ENCODE measurements around the gene HOXA11. TPM values are rescaled to one million over a fixed set of nuclear protein-coding genes. Genes with fewer than 3 reads are reported as not detected.
A peak's percentile ranks its signal among the peaks of the same experiment; 100 is the strongest.

The HOXA11 gene
- total and polyA plus RNA-seq, 5 donors, result not detected

- DNase-seq (peak in 2 of 3 donors; percentile 60 to 71), ATAC-seq (no peak)
- intact Hi-C loops (cut with DNase I), result no loop called here
- peak overlapping the region; percentile 41 for H3K4me3 ChIP-seq (ENCODE audit: low read length)
- peaks cover 5% of the 10 kb centered on the region for H3K4me1 ChIP-seq (ENCODE audit: control insufficient read depth, insufficient read depth, low read length)
- H3K27me3 ChIP-seq (ENCODE audit: control insufficient read depth, insufficient read depth), result no peaks in the 10 kb centered on the region
- 2% methylated on average over 72 of the region's 72 CpGs for WGBS
- no peaks in the 10 kb centered on the region for H3K9me3 ChIP-seq (ENCODE audit: control insufficient read depth, low read length)
- H3K27ac ChIP-seq (ENCODE audit: low read length), result no peak overlapping the region
These were observed 557 bp downstream of the HOXA11 start for GRCh38 chr7:27184337-27185012.

GRCh38 chr7:27183682-27184336 lies 1.2 kb downstream of the HOXA11 start:
- intact Hi-C loops (cut with DNase I), result no loop called here
- WGBS, result 4% methylated on average over 30 of the region's 30 CpGs
- Histone ChIP-seq H3K4me1 (ENCODE audit: control insufficient read depth, insufficient read depth, low read length) (peaks cover 5% of the 10 kb centered on the region), H3K27ac (ENCODE audit: low read length) (no peak overlapping the region), H3K4me3 (ENCODE audit: low read length) (peak overlapping the region; percentile 41), H3K27me3 (ENCODE audit: control insufficient read depth, insufficient read depth) (no peaks in the 10 kb centered on the region), H3K9me3 (ENCODE audit: control insufficient read depth, low read length) (no peaks in the 10 kb centered on the region)
- DNase-seq (peak in 2 of 3 donors; percentile 40 to 47), ATAC-seq (no peak)

- DNase-seq (peak in 2 of 3 donors; percentile 10 to 36), ATAC-seq (no peak)
- no peak overlapping the region for H3K4me3 ChIP-seq (ENCODE audit: low read length)
- intact Hi-C loops (cut with DNase I), result no loop called here
- H3K4me1 ChIP-seq (ENCODE audit: control insufficient read depth, insufficient read depth, low read length), result peaks cover 2% of the 10 kb centered on the region
- WGBS, result 8% methylated on average over 39 of the region's 39 CpGs
- no peaks in the 10 kb centered on the region for H3K27me3 ChIP-seq (ENCODE audit: control insufficient read depth, insufficient read depth)
- H3K27ac ChIP-seq (ENCODE audit: low read length), result no peak overlapping the region
- no peaks in the 10 kb centered on the region for H3K9me3 ChIP-seq (ENCODE audit: control insufficient read depth, low read length)
These were observed 2.0 kb downstream of the HOXA11 start for GRCh38 chr7:27182861-27183681.

- Histone ChIP-seq H3K4me1 (ENCODE audit: control insufficient read depth, insufficient read depth, low read length) (peaks cover 2% of the 10 kb centered on the region), H3K27ac (ENCODE audit: low read length) (no peak overlapping the region), H3K4me3 (ENCODE audit: low read length) (no peak overlapping the region), H3K9me3 (ENCODE audit: control insufficient read depth, low read length) (no peaks in the 10 kb centered on the region), H3K27me3 (ENCODE audit: control insufficient read depth, insufficient read depth) (peaks cover 5% of the 10 kb centered on the region)
- intact Hi-C loops (cut with DNase I), result no loop called here
- ATAC-seq, result no peak
- 26% methylated on average over 4 of the region's 4 CpGs for WGBS
- peak in 1 of 3 donors; percentile 37 for DNase-seq
These were observed 2.7 kb downstream of the HOXA11 start for GRCh38 chr7:27182285-27182841.

GRCh38 chr7:27181795-27182275 lies 3.2 kb downstream of the HOXA11 start:
- WGBS, result 47% methylated on average over 4 of the region's 4 CpGs
- no peak for DNase-seq

GRCh38 chr7:27180431-27181420 lies 4.3 kb downstream of the HOXA11 start:
- Histone ChIP-seq H3K27me3 (ENCODE audit: control insufficient read depth, insufficient read depth) (peaks cover 5% of the 10 kb centered on the region), H3K27ac (ENCODE audit: low read length) (no peak overlapping the region), H3K9me3 (ENCODE audit: control insufficient read depth, low read length) (no peaks in the 10 kb centered on the region), H3K4me3 (ENCODE audit: low read length) (no peak overlapping the region), H3K4me1 (ENCODE audit: control insufficient read depth, insufficient read depth, low read length) (peaks cover 2% of the 10 kb centered on the region)
- intact Hi-C loops (cut with DNase I), result no loop called here
- ATAC-seq (no peak), DNase-seq (peak in 1 of 3 donors; percentile 37)
- 50% methylated on average over 12 of the region's 12 CpGs for WGBS

More at GRCh38 chr7:27181795-27182275, 3.2 kb downstream of the HOXA11 start:
- Histone ChIP-seq H3K27ac (ENCODE audit: low read length) (no peak overlapping the region), H3K4me3 (ENCODE audit: low read length) (no peak overlapping the region), H3K4me1 (ENCODE audit: control insufficient read depth, insufficient read depth, low read length) (peaks cover 2% of the 10 kb centered on the region), H3K9me3 (ENCODE audit: control insufficient read depth, low read length) (no peaks in the 10 kb centered on the region), H3K27me3 (ENCODE audit: control insufficient read depth, insufficient read depth) (peaks cover 5% of the 10 kb centered on the region)
- no peak for ATAC-seq
- intact Hi-C loops (cut with DNase I), result no loop called here

GRCh38 chr7:27179503-27180430 lies 5.3 kb downstream of the HOXA11 start:
- Histone ChIP-seq H3K4me1 (ENCODE audit: control insufficient read depth, insufficient read depth, low read length) (peaks cover 2% of the 10 kb centered on the region), H3K9me3 (ENCODE audit: control insufficient read depth, low read length) (no peaks in the 10 kb centered on the region), H3K27me3 (ENCODE audit: control insufficient read depth, insufficient read depth) (peaks cover 5% of the 10 kb centered on the region), H3K27ac (ENCODE audit: low read length) (no peak overlapping the region), H3K4me3 (ENCODE audit: low read length) (peak overlapping the region; percentile 11)
- WGBS, result 7% methylated on average over 56 of the region's 56 CpGs
- intact Hi-C loops (cut with DNase I), result no loop called here
- peak; percentile 34 to 70 for ATAC-seq
- peak; percentile 56 to 82 (median 81) for DNase-seq

- 38% methylated on average over 14 of the region's 14 CpGs for WGBS
- Histone ChIP-seq H3K4me1 (ENCODE audit: control insufficient read depth, insufficient read depth, low read length) (no peaks in the 10 kb centered on the region), H3K27me3 (ENCODE audit: control insufficient read depth, insufficient read depth) (peaks cover 5% of the 10 kb centered on the region), H3K27ac (ENCODE audit: low read length) (no peak overlapping the region), H3K4me3 (ENCODE audit: low read length) (no peak overlapping the region), H3K9me3 (ENCODE audit: control insufficient read depth, low read length) (no peaks in the 10 kb centered on the region)
- DNase-seq (peak in 1 of 3 donors; percentile 37), ATAC-seq (no peak)
- intact Hi-C loops (cut with DNase I), result no loop called here
These were observed 6.0 kb downstream of the HOXA11 start for GRCh38 chr7:27179030-27179429.

GRCh38 chr7:27178366-27178765 lies 6.7 kb downstream of the HOXA11 start:
- intact Hi-C loops (cut with DNase I), result no loop called here

More at GRCh38 chr7:27178366-27178765, 6.7 kb downstream of the HOXA11 start:
- no peak overlapping the region for H3K27ac ChIP-seq (ENCODE audit: low read length)
- WGBS, result 77% methylated on average over 6 of the region's 6 CpGs
- peaks cover 5% of the 10 kb centered on the region for H3K27me3 ChIP-seq (ENCODE audit: control insufficient read depth, insufficient read depth)
- ATAC-seq (no peak), DNase-seq (peak in 1 of 3 donors; percentile 13)
- no peaks in the 10 kb centered on the region for H3K9me3 ChIP-seq (ENCODE audit: control insufficient read depth, low read length)
- no peak overlapping the region for H3K4me3 ChIP-seq (ENCODE audit: low read length)
- H3K4me1 ChIP-seq (ENCODE audit: control insufficient read depth, insufficient read depth, low read length), result no peaks in the 10 kb centered on the region
